ENCODE data around the gene TPST1. TPM values are rescaled to one million over a fixed set of nuclear protein-coding genes. Genes with fewer than 3 reads are reported as not detected.

The TPST1 gene
- total RNA-seq, 1 donor, result 6.5 TPM

Small RNA genes within 50 kb of the gene (small RNA-seq; reads per million reads assigned to genes)
- not detected for gene RNU6-313P

Other genes starting within 250 kb of the TPST1 start
- gene GUSB, start 223.1 kb upstream of the TPST1 start, total RNA-seq, result 89.4 TPM
- 40.4 TPM for gene ASL, start 129.5 kb upstream of the TPST1 start, total RNA-seq
- 30.2 TPM for gene CRCP, start 90.5 kb upstream of the TPST1 start, total RNA-seq

All from hematopoietic multipotent progenitor cell (in vitro differentiated cells).